Neuronal stem cell (in vitro differentiated cells): ENCODE results near the gene LCE2B.

Experiments used
- DNase-seq: peaks from one replicate; pipeline ENCODE4 v3.0.0-alpha.2; 2013; ENCODE audit warnings: low spot score
- H2AFZ ChIP-seq: one replicate; pipeline ENCODE4 v1.6.1; 2013; ENCODE audit warnings: mild to moderate bottlenecking, low read length, inconsistent platforms
- H2AK5ac ChIP-seq: 2 replicates; pipeline ENCODE4 v1.6.1; 2013; ENCODE audit warnings: low read depth, mild to moderate bottlenecking, inconsistent platforms, low read length, moderate library complexity, mixed read lengths
- H2BK120ac ChIP-seq: 2 replicates; pipeline ENCODE4 v1.6.1; 2013; ENCODE audit warnings: low read depth, mild to moderate bottlenecking, inconsistent platforms, low read length, moderate library complexity, mixed read lengths
- H2BK12ac ChIP-seq: one replicate; pipeline ENCODE4 v1.6.1; 2013; ENCODE audit warnings: low read length, inconsistent platforms
- H2BK15ac ChIP-seq: 2 replicates; pipeline ENCODE4 v1.6.1; 2013; ENCODE audit warnings: mild to moderate bottlenecking, low read length, inconsistent platforms, mixed read lengths
- H2BK5ac ChIP-seq: one replicate; pipeline ENCODE4 v1.6.1; 2013; ENCODE audit warnings: inconsistent platforms, mild to moderate bottlenecking, low read length, moderate library complexity
- H3K14ac ChIP-seq: one replicate; pipeline ENCODE4 v1.6.1; 2013; ENCODE audit warnings: low read length, inconsistent platforms
- H3K18ac ChIP-seq: 2 replicates; pipeline ENCODE4 v1.6.1; 2013; ENCODE audit warnings: low read length, inconsistent platforms
- H3K23ac ChIP-seq: 2 replicates; pipeline ENCODE4 v1.6.1; 2013; ENCODE audit warnings: low read depth, mild to moderate bottlenecking, mixed read lengths, low read length, inconsistent platforms; ENCODE audit not compliant: poor library complexity
- H3K27ac ChIP-seq: replicated peaks from 3 replicates; pipeline ENCODE4 v1.5.1; 2013; ENCODE audit warnings: low read length, inconsistent platforms
- H3K27me3 ChIP-seq, 3 experiments: 2 replicates each; pipeline ENCODE4 v1.6.1; 2013; ENCODE audit warnings: low read length in 3 of 3, mild to moderate bottlenecking in 2 of 3, inconsistent platforms in 1 of 3, low read depth in 1 of 3, mixed read lengths in 1 of 3, moderate library complexity in 1 of 3; ENCODE audit not compliant: control insufficient read depth in 3 of 3, insufficient read depth in 3 of 3
- H3K36me3 ChIP-seq, 2 donors: replicated peaks in 1 of 2; 2 replicates each; pipeline ENCODE4 v1.6.1; 2013; ENCODE audit warnings: low read length in 2 of 2; ENCODE audit not compliant: control insufficient read depth in 2 of 2, insufficient read depth in 2 of 2
- H3K4ac ChIP-seq: 2 replicates; pipeline ENCODE4 v1.6.1; 2013; ENCODE audit warnings: inconsistent platforms, mild to moderate bottlenecking, low read length, moderate library complexity
- H3K4me1 ChIP-seq, 2 donors: 1 replicate in 1 of 2; 2 replicates in 1 of 2; pipeline ENCODE4 v1.6.1; 2013; ENCODE audit warnings: low read length in 2 of 2, low read depth in 1 of 2; ENCODE audit not compliant: control insufficient read depth in 2 of 2, insufficient read depth in 1 of 2
- H3K4me2 ChIP-seq: one replicate; pipeline ENCODE4 v1.6.1; 2013; ENCODE audit warnings: mild to moderate bottlenecking, low read length, inconsistent platforms; ENCODE audit not compliant: insufficient read depth, poor library complexity, severe bottlenecking
- H3K4me3 ChIP-seq, 2 donors: 2 replicates each; pipeline ENCODE4 v1.5.1; 2013; ENCODE audit warnings: low read length in 2 of 2, mild to moderate bottlenecking in 2 of 2, inconsistent platforms in 1 of 2, moderate library complexity in 1 of 2
- H3K79me1 ChIP-seq: one replicate; pipeline ENCODE4 v1.6.1; 2013; ENCODE audit warnings: low read depth, mild to moderate bottlenecking, inconsistent platforms, low read length, moderate library complexity
- H3K9ac ChIP-seq: one replicate; pipeline ENCODE4 v1.6.1; 2013; ENCODE audit warnings: mild to moderate bottlenecking, low read depth, low read length, inconsistent platforms; ENCODE audit not compliant: poor library complexity
- H3K9me3 ChIP-seq, 2 donors: replicated peaks in 1 of 2; 2 replicates each; pipeline versions ENCODE3 to v1.6.1; 2013; ENCODE audit warnings: low read length in 2 of 2, mild to moderate bottlenecking in 2 of 2, inconsistent platforms in 1 of 2, low read depth in 1 of 2, mixed read lengths in 1 of 2, moderate library complexity in 1 of 2; ENCODE audit not compliant: control insufficient read depth in 2 of 2, insufficient read depth in 1 of 2
- H4K8ac ChIP-seq: one replicate; pipeline ENCODE4 v1.6.1; 2013; ENCODE audit warnings: low read depth, mild to moderate bottlenecking, inconsistent platforms, low read length, moderate library complexity
- H4K91ac ChIP-seq: one replicate; pipeline ENCODE4 v1.6.1; 2013; ENCODE audit warnings: low read length, low read depth, mild to moderate bottlenecking, inconsistent platforms; ENCODE audit not compliant: poor library complexity
- WGBS, 2 donors: extraction: QIAGEN DNeasy Blood & Tissue Kit; methylation state at CpG; one replicate each; pipeline ENCODE4 v1.1.7; 2013; ENCODE audit warnings: missing lambda C conversion rate in 2 of 2, mixed read lengths in 1 of 2; ENCODE audit not compliant: insufficient read length in 2 of 2, insufficient replicate concordance in 1 of 2; ENCODE audit errors: extremely low coverage in 2 of 2; 5-methylcytosine and 5-hydroxymethylcytosine counted together

LCE2B gene

DNA sequence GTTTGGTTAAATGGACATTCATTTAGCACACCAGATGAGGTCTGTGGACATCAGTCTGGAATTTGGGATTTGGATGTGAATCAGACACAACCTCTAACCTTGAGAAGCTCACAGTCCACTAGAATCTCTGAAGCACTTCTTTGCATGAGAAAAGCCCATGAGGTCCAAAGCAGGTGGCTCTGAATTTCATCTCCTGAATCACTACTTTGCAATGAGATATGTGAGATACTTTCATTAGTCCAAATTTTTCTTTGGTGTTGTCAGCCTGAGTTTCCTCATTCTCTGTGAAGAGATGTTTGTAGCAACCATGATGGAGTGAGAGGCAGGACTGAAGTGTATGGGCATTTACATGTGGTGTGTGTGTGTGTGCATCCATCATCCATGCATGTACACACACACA, 39.3 kb upstream of the LCE2B start:
- Histone ChIP-seq H3K27ac (no peak overlapping the region), H2BK15ac (no peak overlapping the region), H3K23ac (no peak overlapping the region), H3K14ac (no peak overlapping the region), H3K79me1 (no peaks in the 10 kb centered on the region), H4K91ac (no peak overlapping the region), H2AK5ac (no peak overlapping the region), H2AFZ (no peak overlapping the region), H3K9me3 (peaks cover 0 to 13% of the 10 kb centered on the region in 2 donors), H3K36me3 (no peaks in the 10 kb centered on the region), H4K8ac (no peak overlapping the region), H2BK120ac (no peak overlapping the region), H3K4me1 (no peaks in the 10 kb centered on the region), H2BK5ac (no peak overlapping the region), H3K9ac (no peak overlapping the region), H3K27me3 (no peaks in the 10 kb centered on the region), H3K4ac (no peak overlapping the region), H3K18ac (no peak overlapping the region), H3K4me2 (no peak overlapping the region), H2BK12ac (no peak overlapping the region), H3K4me3 (no peak overlapping the region)
- no peak for DNase-seq

DNA sequence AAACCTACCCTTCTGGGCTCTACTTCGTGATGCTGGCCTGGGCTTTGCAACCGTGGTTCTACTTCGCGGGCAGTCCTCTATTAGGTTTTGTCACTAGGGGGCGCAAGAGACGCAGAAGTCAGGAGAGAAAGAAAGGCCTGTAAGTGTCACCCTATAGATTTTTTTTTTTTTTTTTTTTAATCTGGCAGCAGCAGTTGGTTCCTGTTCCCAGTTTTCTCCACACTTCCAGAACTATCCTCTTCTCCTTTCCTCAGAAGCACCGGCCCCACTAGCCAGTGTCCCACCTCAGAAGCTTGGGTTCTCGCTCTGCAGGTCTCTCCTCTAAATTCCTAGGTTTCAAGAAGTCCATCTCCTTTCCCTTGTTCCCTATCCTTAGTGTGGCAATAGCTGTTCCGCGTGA, 31.8 kb upstream of the LCE2B start:
- Histone ChIP-seq H3K27me3 (no peaks in the 10 kb centered on the region), H3K9ac (no peak overlapping the region), H3K79me1 (no peaks in the 10 kb centered on the region), H3K4me1 (no peaks in the 10 kb centered on the region), H3K4ac (no peak overlapping the region), H2AK5ac (no peak overlapping the region), H2BK120ac (no peak overlapping the region), H3K18ac (no peak overlapping the region), H3K9me3 (peaks cover 0 to 23% of the 10 kb centered on the region in 2 donors), H2BK12ac (no peak overlapping the region), H2AFZ (no peak overlapping the region), H3K23ac (no peak overlapping the region), H4K8ac (no peak overlapping the region), H3K4me2 (no peak overlapping the region), H3K27ac (no peak overlapping the region), H3K4me3 (no peak overlapping the region), H2BK5ac (no peak overlapping the region), H3K36me3 (no peaks in the 10 kb centered on the region), H4K91ac (no peak overlapping the region), H3K14ac (no peak overlapping the region), H2BK15ac (no peak overlapping the region)
- DNase-seq: peak; percentile 17
- no CpG with 5 or more reads among the region's 10 CpGs for WGBS, 2 donors

DNA sequence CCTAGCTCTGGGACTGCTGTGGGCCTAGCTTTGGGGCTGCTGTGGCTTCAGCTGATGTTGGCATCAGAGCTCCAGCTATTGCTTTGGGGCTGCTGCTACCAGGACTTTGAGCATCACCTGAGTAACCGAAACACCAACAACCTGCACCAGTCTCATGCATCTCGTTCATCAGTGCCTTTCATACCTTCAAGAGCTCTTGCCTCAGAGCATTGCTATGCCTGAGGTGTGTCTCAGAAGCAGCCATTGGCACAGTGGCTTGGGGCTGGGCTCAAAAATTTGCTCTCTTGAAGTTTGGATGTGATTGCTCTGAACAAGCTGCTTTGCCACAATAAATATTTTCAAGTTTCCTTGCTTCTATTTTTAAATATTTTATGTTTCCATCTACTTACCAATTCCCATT, 29.5 kb upstream of the LCE2B start:
- Histone ChIP-seq H3K27me3 (no peaks in the 10 kb centered on the region), H3K23ac (no peak overlapping the region), H4K8ac (no peak overlapping the region), H2BK5ac (no peak overlapping the region), H3K9me3 (peaks cover 0 to 27% of the 10 kb centered on the region in 2 donors), H2BK15ac (no peak overlapping the region), H3K79me1 (no peaks in the 10 kb centered on the region), H2BK120ac (no peak overlapping the region), H2BK12ac (no peak overlapping the region), H3K18ac (no peak overlapping the region), H3K36me3 (no peaks in the 10 kb centered on the region), H3K4ac (no peak overlapping the region), H3K27ac (no peak overlapping the region), H3K4me1 (no peaks in the 10 kb centered on the region), H2AK5ac (no peak overlapping the region), H2AFZ (no peak overlapping the region), H3K4me2 (no peak overlapping the region), H3K9ac (no peak overlapping the region), H3K14ac (no peak overlapping the region), H3K4me3 (no peak overlapping the region), H4K91ac (no peak overlapping the region)
- DNase-seq: no peak
- WGBS, 2 donors: no CpG with 5 or more reads among the region's 2 CpGs

DNA sequence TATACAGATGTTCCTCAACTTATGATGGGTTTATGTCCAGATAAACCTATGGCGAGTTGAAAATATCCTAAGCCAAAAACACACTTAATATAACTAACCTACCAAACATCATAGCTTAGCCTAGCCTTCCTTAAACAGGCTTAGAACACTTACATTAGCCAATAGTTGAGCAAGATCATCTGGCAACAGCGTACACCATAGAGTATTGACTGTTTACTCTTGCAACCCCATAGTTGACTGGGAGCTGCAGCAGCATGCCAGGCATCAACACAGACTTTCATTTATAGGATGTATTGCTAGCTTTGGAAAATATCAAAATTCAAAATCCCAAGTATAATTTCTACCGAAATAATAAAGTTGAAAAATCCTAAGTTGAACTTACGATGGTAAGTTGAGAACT, 28.2 kb upstream of the LCE2B start:
- H3K9me3 ChIP-seq: peaks cover 0 to 20% of the 10 kb centered on the region in 2 donors
- no peak overlapping the region for H3K14ac ChIP-seq
- no peaks in the 10 kb centered on the region for H3K27me3 ChIP-seq
- no peak overlapping the region for H3K27ac ChIP-seq
- H2BK5ac ChIP-seq: no peak overlapping the region
- no peak overlapping the region for H2BK120ac ChIP-seq
- no peaks in the 10 kb centered on the region for H3K4me1 ChIP-seq
- no peak overlapping the region for H3K9ac ChIP-seq
- no peaks in the 10 kb centered on the region for H3K79me1 ChIP-seq
- no peak for DNase-seq
- H2BK15ac ChIP-seq: no peak overlapping the region
- no peak overlapping the region for H2AFZ ChIP-seq
- H3K36me3 ChIP-seq: no peaks in the 10 kb centered on the region
- H4K8ac ChIP-seq: no peak overlapping the region
- no peak overlapping the region for H3K4ac ChIP-seq
- no peak overlapping the region for H3K4me2 ChIP-seq
- H2AK5ac ChIP-seq: no peak overlapping the region
- H3K23ac ChIP-seq: no peak overlapping the region
- no peak overlapping the region for H3K4me3 ChIP-seq
- no peak overlapping the region for H3K18ac ChIP-seq
- H4K91ac ChIP-seq: no peak overlapping the region
- WGBS, 2 donors: no CpG with 5 or more reads among the region's 4 CpGs
- no peak overlapping the region for H2BK12ac ChIP-seq
